Suppressor macrophage treated with lipopolysaccharide for 4 hours (primary cell): ENCODE data around the gene MLC1.

Source experiments
- DNase-seq: peaks from one replicate; pipeline ENCODE4 v3.0.0-alpha.2; 2020

Gene MLC1

GRCh38 chr22:50074551-50075530, 10.4 kb downstream of the MLC1 start:
- no peak for DNase-seq

GRCh38 chr22:50074056-50074455, 11.2 kb downstream of the MLC1 start:
- DNase-seq: no peak

GRCh38 chr22:50072714-50073538, 12.3 kb downstream of the MLC1 start:
- DNase-seq: no peak

- DNase-seq: no peak
Measured at GRCh38 chr22:50072167-50072555, 13.1 kb downstream of the MLC1 start.

- no peak for DNase-seq
Measured at GRCh38 chr22:50071432-50072166, 13.6 kb downstream of the MLC1 start.

GRCh38 chr22:50070366-50070765, 14.9 kb downstream of the MLC1 start:
- DNase-seq: no peak

GRCh38 chr22:50068096-50068495, 17.1 kb downstream of the MLC1 start:
- DNase-seq: no peak

- DNase-seq: no peak
Measured at GRCh38 chr22:50067244-50067643, 18.0 kb downstream of the MLC1 start.

GRCh38 chr22:50064453-50064852, 20.8 kb downstream of the MLC1 start:
- DNase-seq: no peak

GRCh38 chr22:50063589-50064393, 21.4 kb downstream of the MLC1 start:
- DNase-seq: no peak

- no peak for DNase-seq
Measured at GRCh38 chr22:50062509-50063135, 22.6 kb downstream of the MLC1 start.

GRCh38 chr22:50061824-50062355, 23.3 kb downstream of the MLC1 start:
- no peak for DNase-seq

GRCh38 chr22:50061141-50061823, 23.9 kb downstream of the MLC1 start:
- DNase-seq: no peak

- DNase-seq: no peak
Measured at GRCh38 chr22:50060441-50061140, 24.6 kb downstream of the MLC1 start.

GRCh38 chr22:50059881-50060262, 25.4 kb downstream of the MLC1 start:
- DNase-seq: no peak

GRCh38 chr22:50058906-50059880, 26.0 kb downstream of the MLC1 start:
- DNase-seq: no peak

- no peak for DNase-seq
Measured at GRCh38 chr22:50058061-50058905, 26.9 kb downstream of the MLC1 start, which contains the start of gene TTLL8. TSS of gene TTLL8 (minus strand) at chr22:50058298.
